AG20443 (cell line): ENCODE measurements around the gene CDKN1A.
"Not testable (repeated sequence)": the region's sequence is repeated elsewhere in the genome, so short reads cannot be mapped to it uniquely, and the experiment has no call there.

ENCODE experiments used
- DNase-seq: peaks from one replicate; pipeline ENCODE4 v3.0.0; 2012; ENCODE audit warnings: low spot score, mixed read lengths

CDKN1A gene

GRCh38 chr6:36698196-36698595, 19.7 kb downstream of the CDKN1A start:
- no peak for DNase-seq

- DNase-seq = no peak
Measured at GRCh38 chr6:36698871-36699271, 20.4 kb downstream of the CDKN1A start.

GRCh38 chr6:36699348-36699747, 20.8 kb downstream of the CDKN1A start:
- no peak for DNase-seq

- DNase-seq = no peak
Measured at GRCh38 chr6:36700071-36700812, 21.7 kb downstream of the CDKN1A start.

- no peak for DNase-seq
Measured at GRCh38 chr6:36700831-36701230, 22.3 kb downstream of the CDKN1A start.

- no peak for DNase-seq
Measured at GRCh38 chr6:36701401-36701991, 23.0 kb downstream of the CDKN1A start.

- no peak for DNase-seq
Measured at GRCh38 chr6:36702656-36703055, 24.1 kb downstream of the CDKN1A start.

GRCh38 chr6:36703081-36703606, 24.6 kb downstream of the CDKN1A start:
- no peak for DNase-seq

- DNase-seq = no peak
Measured at GRCh38 chr6:36703982-36704381, 25.5 kb downstream of the CDKN1A start.

- not testable (repeated sequence) for DNase-seq
Measured at GRCh38 chr6:36704961-36705577, 26.6 kb downstream of the CDKN1A start.

GRCh38 chr6:36706339-36706738, 27.8 kb downstream of the CDKN1A start:
- no peak for DNase-seq

- no peak for DNase-seq
Measured at GRCh38 chr6:36712816-36713215, 34.3 kb downstream of the CDKN1A start.

- no peak for DNase-seq
Measured at GRCh38 chr6:36713846-36714245, 35.3 kb downstream of the CDKN1A start.

GRCh38 chr6:36714511-36714910, 36.0 kb downstream of the CDKN1A start:
- no peak for DNase-seq

- no peak for DNase-seq
Measured at GRCh38 chr6:36715469-36715868, 37.0 kb downstream of the CDKN1A start.

GRCh38 chr6:36716476-36717093, 38.1 kb downstream of the CDKN1A start:
- no peak for DNase-seq

- DNase-seq = no peak
Measured at GRCh38 chr6:36717231-36717825, 38.8 kb downstream of the CDKN1A start.

GRCh38 chr6:36717871-36718540, 39.5 kb downstream of the CDKN1A start:
- DNase-seq = no peak

GRCh38 chr6:36718560-36718959, 40.0 kb downstream of the CDKN1A start:
- DNase-seq = no peak

GRCh38 chr6:36719126-36719525, 40.6 kb downstream of the CDKN1A start:
- DNase-seq = no peak

GRCh38 chr6:36720251-36721141, 42.0 kb downstream of the CDKN1A start:
- DNase-seq = no peak
